ENCODE data around the gene SGIP1.

SGIP1 gene

GRCh38 chr1:66532214-66532613 is 1.7 kb upstream of the SGIP1 start:
- H3K27ac ChIP-seq = no peak overlapping the region
- no peak for TF ChIP-seq CTCF (conservative IDR thresholded peaks at IDR 0.05)

- TF ChIP-seq CTCF (conservative IDR thresholded peaks at IDR 0.05) = no peak
- no peak overlapping the region for H3K27ac ChIP-seq
These were observed 862 bp upstream of the SGIP1 start for GRCh38 chr1:66532798-66533783.

GRCh38 chr1:66535061-66535460 is 1.1 kb downstream of the SGIP1 start:
- no peak for TF ChIP-seq CTCF (conservative IDR thresholded peaks at IDR 0.05)
- H3K27ac ChIP-seq = no peak overlapping the region

- no peak for TF ChIP-seq CTCF (conservative IDR thresholded peaks at IDR 0.05)
- H3K27ac ChIP-seq = no peak overlapping the region
These were observed 1.9 kb downstream of the SGIP1 start for GRCh38 chr1:66535853-66536252.

GRCh38 chr1:66537718-66538117 is 3.8 kb downstream of the SGIP1 start:
- no peak overlapping the region for H3K27ac ChIP-seq

GRCh38 chr1:66539491-66539890 is 5.5 kb downstream of the SGIP1 start:
- no peak overlapping the region for H3K27ac ChIP-seq
- TF ChIP-seq CTCF (conservative IDR thresholded peaks at IDR 0.05) = no peak

More at GRCh38 chr1:66537718-66538117, 3.8 kb downstream of the SGIP1 start:
- TF ChIP-seq CTCF (conservative IDR thresholded peaks at IDR 0.05) = no peak

- TF ChIP-seq CTCF (conservative IDR thresholded peaks at IDR 0.05) = no peak
- H3K27ac ChIP-seq = no peak overlapping the region
These were observed 6.6 kb downstream of the SGIP1 start for GRCh38 chr1:66540434-66541032.
